Measurements from ENCODE around the gene TNRC6C.

TNRC6C gene

DNA sequence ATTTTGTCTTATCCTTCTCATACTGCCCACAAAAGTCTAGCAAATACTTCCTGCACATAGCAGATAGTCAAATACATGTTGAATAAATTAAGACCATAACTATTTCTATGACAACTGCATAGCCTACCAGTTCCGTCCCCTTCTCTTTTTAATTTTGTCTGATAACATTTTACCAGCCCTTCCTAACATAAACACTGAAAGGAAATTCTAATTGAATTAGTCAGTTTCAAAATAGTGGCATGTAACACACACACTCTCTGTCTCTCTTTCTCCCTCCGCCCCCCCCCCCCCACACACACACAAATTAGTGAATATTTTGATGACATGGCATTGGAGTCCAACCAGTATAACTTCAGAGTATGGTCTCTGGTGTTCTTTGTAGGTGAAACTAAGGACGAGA lies 41.8 kb downstream of the TNRC6C start:
- in situ Hi-C loops (cut with HindIII; ENCODE audit: low sequenced_read_pairs) = loop anchor here (25.0 kb wide), 1 partner anchor 463 kb away; no protein-coding TSS in a partner anchor

DNA sequence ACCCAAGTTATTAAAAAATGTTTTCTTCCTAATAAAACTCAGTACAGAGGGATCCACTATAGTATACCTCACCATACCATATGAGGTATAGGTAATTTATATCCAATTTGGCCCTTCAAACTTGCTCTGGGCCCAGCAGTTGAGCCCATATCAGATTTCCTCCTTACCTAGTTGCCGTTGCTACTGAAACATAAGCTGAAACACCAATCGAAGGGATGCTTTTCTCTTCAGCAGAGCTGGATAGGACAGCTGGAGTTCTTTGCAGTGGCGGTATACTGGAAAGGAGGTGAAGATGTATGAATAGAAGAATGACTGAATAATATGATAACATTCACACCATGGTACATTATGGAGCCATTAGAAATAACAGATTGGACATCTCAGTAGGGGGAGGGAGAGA lies 42.7 kb downstream of the TNRC6C start:
- in situ Hi-C loops (cut with HindIII; ENCODE audit: low sequenced_read_pairs) = loop anchor here (25.0 kb wide), 1 partner anchor 464 kb away; no protein-coding TSS in a partner anchor
- TF ChIP-seq, protein P1, sequence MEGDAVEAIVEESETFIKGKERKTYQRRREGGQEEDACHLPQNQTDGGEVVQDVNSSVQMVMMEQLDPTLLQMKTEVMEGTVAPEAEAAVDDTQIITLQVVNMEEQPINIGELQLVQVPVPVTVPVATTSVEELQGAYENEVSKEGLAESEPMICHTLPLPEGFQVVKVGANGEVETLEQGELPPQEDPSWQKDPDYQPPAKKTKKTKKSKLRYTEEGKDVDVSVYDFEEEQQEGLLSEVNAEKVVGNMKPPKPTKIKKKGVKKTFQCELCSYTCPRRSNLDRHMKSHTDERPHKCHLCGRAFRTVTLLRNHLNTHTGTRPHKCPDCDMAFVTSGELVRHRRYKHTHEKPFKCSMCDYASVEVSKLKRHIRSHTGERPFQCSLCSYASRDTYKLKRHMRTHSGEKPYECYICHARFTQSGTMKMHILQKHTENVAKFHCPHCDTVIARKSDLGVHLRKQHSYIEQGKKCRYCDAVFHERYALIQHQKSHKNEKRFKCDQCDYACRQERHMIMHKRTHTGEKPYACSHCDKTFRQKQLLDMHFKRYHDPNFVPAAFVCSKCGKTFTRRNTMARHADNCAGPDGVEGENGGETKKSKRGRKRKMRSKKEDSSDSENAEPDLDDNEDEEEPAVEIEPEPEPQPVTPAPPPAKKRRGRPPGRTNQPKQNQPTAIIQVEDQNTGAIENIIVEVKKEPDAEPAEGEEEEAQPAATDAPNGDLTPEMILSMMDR (IDR thresholded peaks at IDR 0.05; ENCODE audit: low read depth, low read length, missing control alignments) = no peak
- H3K4me3 ChIP-seq (ENCODE audit: low read depth, low read length) = no peak overlapping the region
- no peak for DNase-seq (ENCODE audit: low read depth)

More for the DNA sequence above, 41.8 kb downstream of the TNRC6C start:
- no peak overlapping the region for H3K4me3 ChIP-seq (ENCODE audit: low read depth, low read length)
- DNase-seq (ENCODE audit: low read depth) = peak; percentile 27
- TF ChIP-seq, protein P1 (IDR thresholded peaks at IDR 0.05; ENCODE audit: low read depth, low read length, missing control alignments) = no peak

DNA sequence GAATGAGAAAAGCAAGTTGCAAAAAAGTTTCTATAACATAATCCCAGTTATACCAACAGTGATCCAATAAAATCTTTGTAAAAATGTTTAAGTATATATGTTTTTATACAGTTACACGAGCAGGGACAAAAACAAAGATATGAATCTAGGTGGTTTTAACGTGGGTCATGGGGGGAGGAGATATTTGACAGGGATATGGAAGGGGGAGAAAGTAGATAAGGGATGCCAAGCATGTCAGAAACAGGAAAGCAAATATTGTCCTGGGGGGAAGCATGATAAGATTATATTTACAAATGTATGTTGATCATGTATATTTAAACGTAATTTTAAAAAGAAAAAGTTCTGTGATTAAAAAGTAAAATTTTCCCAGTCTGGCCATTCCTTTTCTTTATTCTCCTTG lies 43.1 kb downstream of the TNRC6C start:
- no peak overlapping the region for H3K4me3 ChIP-seq (ENCODE audit: low read depth, low read length)
- in situ Hi-C loops (cut with HindIII; ENCODE audit: low sequenced_read_pairs) = loop anchor here (25.0 kb wide), 1 partner anchor 464 kb away; no protein-coding TSS in a partner anchor
- TF ChIP-seq, protein P1 (IDR thresholded peaks at IDR 0.05; ENCODE audit: low read depth, low read length, missing control alignments) = no peak
- DNase-seq (ENCODE audit: low read depth) = no peak

DNA sequence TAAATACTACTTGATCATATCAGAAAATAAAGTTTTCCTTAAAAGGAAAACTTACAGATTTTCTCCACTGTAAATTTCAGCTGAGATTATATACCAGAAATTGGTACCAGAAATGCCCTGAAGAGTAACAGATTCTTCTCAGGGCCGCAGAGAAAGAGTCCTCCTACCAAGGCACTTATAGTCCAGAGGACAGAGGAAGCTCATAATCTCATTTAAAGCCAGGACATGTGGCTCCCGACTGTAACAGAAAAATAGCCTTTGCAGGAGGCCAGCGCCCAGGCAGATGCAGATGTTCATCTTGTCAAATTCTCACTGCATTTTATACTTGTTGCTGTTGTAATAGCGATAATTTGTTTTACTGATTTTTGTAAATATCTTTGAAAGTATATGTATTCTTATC lies 43.7 kb downstream of the TNRC6C start:
- no peak overlapping the region for H3K4me3 ChIP-seq (ENCODE audit: low read depth, low read length)
- in situ Hi-C loops (cut with HindIII; ENCODE audit: low sequenced_read_pairs) = loop anchor here (25.0 kb wide), 1 partner anchor 465 kb away; no protein-coding TSS in a partner anchor
- TF ChIP-seq, protein P1 (IDR thresholded peaks at IDR 0.05; ENCODE audit: low read depth, low read length, missing control alignments) = no peak
- DNase-seq (ENCODE audit: low read depth) = no peak

DNA sequence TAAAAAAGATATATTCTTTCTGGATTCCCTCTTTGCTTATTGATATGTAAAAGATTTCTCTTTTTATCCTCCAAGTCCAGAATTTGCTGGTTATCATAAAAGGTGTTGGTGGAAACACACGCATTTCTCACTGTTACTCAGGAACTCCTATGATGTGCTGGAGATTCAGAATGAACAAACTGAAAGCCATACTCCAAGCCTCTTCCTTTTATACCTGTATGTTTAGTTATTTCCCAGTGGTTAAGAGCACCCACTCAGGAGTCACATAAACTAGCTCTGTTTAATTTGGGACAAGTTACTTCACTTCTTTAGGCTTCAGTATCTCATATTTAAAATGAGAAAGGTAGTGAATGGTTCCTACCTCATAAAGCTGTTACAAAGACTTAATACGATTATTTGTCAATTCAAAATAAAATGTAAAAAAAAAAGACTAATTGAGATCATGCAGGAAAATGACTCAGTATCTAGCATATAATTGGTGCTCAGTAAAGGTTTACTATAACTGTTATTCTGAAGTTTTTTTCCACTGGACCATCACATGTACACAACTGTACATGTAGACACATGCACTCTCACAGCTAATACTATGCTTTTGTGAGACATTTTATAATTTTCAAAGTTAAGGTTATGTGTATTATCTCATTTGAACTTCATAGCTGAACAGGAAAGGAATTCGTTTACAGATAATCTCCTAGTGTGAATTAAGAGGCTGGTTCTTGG lies 47.1 kb downstream of the TNRC6C start:
- DNase-seq (ENCODE audit: low read depth) = no peak

GRCh38 chr17:78006338-78006737 lies 47.8 kb downstream of the TNRC6C start:
- H3K4me3 ChIP-seq (ENCODE audit: low read depth, low read length) = no peak overlapping the region
- DNase-seq (ENCODE audit: low read depth) = no peak
- TF ChIP-seq, protein P1 (IDR thresholded peaks at IDR 0.05; ENCODE audit: low read depth, low read length, missing control alignments) = no peak
- in situ Hi-C loops (cut with HindIII; ENCODE audit: low sequenced_read_pairs) = loop anchor here (25.0 kb wide), 1 partner anchor 469 kb away; no protein-coding TSS in a partner anchor

More for the DNA sequence above, 47.1 kb downstream of the TNRC6C start:
- TF ChIP-seq, protein P1 (IDR thresholded peaks at IDR 0.05; ENCODE audit: low read depth, low read length, missing control alignments) = no peak
- no peak overlapping the region for H3K4me3 ChIP-seq (ENCODE audit: low read depth, low read length)
- in situ Hi-C loops (cut with HindIII; ENCODE audit: low sequenced_read_pairs) = loop anchor here (25.0 kb wide), 1 partner anchor 468 kb away; no protein-coding TSS in a partner anchor
